ENCODE data around the gene GAN.
"Not testable (repeated sequence)": the region's sequence is repeated elsewhere in the genome, so short reads cannot be mapped to it uniquely, and the experiment has no call there.

Gene GAN

DNA sequence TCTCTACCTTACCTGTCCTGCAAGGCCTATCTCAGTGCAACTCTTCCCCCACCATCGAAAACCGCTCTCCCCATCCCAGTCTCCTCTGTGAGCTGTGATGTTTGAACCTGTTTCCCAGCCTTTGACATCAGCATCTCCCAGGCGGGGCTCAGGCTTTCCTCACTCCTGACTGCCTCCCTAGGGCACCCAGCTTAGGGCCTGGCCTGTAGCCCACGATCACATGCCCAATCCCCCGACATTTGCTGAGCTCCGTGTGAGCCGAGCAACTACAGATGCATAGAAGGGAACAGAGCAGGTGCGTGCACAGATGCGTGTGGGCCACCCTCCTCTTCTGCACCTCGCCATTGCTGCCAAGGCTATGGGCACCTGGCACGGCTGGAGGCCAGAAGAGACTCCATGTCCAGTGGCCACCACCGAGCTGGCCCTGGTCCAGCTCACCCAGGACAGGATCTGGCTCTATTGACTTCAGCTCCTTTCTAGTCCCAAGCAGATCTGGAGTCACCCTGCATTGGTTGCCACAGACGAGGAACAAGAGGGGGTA, 94.3 kb downstream of the GAN start:
- Histone ChIP-seq H3K9me3 (ENCODE audit: control insufficient read depth, insufficient read depth, low read length) (no peaks in the 10 kb centered on the region), H3K36me3 (ENCODE audit: insufficient read depth, low read length) (no peaks in the 10 kb centered on the region), H3K9ac (ENCODE audit: low read depth, low read length) (no peak overlapping the region), H3K4me1 (ENCODE audit: insufficient read depth, low read length) (peaks cover 11% of the 10 kb centered on the region)

DNA sequence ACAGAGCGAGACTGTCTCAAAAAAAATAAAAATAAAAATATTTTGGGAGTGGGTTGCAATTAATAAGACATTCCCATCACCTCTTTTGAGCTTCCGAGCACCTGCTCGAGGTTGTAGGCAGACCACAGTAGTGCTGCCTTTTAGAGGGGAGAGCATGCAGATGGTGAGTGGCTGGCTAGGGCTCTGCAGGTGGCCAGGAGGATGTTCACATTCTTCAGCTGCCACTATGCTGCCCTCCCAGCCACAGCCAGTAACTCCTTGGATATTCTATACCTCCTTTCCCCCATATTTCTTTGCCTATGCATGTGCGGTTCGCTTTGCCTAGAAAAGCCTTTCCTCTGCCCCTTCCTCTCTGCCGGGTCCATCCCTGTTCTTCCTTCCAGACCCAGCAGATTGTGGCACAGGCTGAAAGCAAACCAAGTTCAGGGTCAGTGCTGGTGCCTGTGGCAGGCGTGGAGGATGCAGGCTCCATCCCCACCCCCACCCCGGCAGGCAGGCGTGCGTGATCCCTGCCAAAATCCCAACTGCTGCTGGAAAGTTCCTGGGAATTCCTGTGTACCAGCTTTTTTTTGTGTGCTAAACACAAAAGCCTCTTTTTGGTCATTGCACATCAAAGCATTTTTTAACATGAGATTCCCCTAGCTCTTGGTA, 96.0 kb downstream of the GAN start:
- Histone ChIP-seq H3K4me1 (ENCODE audit: insufficient read depth, low read length) (peaks cover 24% of the 10 kb centered on the region), H3K36me3 (ENCODE audit: insufficient read depth, low read length) (no peaks in the 10 kb centered on the region), H3K9ac (ENCODE audit: low read depth, low read length) (no peak overlapping the region), H3K9me3 (ENCODE audit: control insufficient read depth, insufficient read depth, low read length) (no peaks in the 10 kb centered on the region)

DNA sequence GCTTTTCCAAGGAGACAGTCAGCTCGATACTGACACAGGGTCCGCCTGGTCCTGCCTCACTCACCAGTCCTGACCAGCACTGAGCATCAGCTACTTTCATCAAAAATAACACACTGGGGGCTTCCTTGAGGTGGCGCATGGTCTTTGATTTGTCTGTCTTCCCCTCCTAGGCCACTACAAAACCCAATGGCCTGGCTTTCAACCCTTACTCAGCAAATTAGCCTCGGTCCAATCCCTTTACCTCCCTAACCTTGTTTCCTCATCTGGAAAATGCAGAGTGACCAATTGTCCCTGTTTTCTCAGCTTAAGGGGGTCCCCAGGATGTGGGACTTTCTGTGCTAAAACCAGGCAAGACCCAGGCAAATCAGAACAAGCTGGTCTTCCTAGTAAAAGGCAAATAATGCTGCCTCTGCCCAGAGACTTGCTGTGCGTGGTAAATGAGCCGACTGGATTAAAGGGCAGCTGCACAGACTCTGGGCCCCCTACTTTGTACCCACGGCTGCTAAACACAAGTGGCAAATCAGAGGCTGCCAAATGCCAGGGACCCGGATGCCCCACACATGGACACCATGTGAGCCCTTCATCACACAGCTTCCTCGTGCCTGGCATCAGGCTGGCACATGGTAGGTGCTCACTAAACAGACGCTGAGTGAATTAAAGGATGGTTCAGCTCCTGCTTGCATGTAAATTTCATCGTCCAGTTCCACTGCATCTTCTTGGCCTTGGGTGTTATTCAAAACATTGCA, 98.7 kb downstream of the GAN start:
- H3K36me3 ChIP-seq (ENCODE audit: insufficient read depth, low read length), result no peaks in the 10 kb centered on the region
- H3K4me1 ChIP-seq (ENCODE audit: insufficient read depth, low read length), result peaks cover 29% of the 10 kb centered on the region
- no peaks in the 10 kb centered on the region for H3K9me3 ChIP-seq (ENCODE audit: control insufficient read depth, insufficient read depth, low read length)
- H3K9ac ChIP-seq (ENCODE audit: low read depth, low read length), result no peak overlapping the region

DNA sequence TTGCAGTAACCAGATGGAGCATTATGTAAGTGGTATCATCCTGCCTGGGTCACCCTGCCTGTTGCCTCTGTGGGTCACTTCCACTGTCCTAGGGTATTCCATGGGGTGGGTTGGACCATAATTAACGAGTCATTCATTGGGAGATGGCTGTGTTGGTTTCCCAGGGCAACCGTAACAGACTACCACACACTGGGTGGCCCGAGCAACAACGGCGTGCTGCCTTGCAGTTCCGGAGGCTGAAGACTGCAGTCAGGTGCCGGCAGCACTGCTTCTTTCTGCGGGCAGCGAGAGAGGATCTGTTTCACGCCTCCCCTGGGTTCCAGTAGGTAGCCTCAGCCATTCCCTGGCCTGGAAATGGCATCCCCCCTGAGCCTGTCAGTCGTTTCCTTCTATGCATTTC, 101.0 kb downstream of the GAN start:
- no peaks in the 10 kb centered on the region for H3K9me3 ChIP-seq (ENCODE audit: control insufficient read depth, insufficient read depth, low read length)
- peaks cover 28% of the 10 kb centered on the region for H3K4me1 ChIP-seq (ENCODE audit: insufficient read depth, low read length)
- H3K36me3 ChIP-seq (ENCODE audit: insufficient read depth, low read length), result no peaks in the 10 kb centered on the region
- no peak overlapping the region for H3K9ac ChIP-seq (ENCODE audit: low read depth, low read length)

DNA sequence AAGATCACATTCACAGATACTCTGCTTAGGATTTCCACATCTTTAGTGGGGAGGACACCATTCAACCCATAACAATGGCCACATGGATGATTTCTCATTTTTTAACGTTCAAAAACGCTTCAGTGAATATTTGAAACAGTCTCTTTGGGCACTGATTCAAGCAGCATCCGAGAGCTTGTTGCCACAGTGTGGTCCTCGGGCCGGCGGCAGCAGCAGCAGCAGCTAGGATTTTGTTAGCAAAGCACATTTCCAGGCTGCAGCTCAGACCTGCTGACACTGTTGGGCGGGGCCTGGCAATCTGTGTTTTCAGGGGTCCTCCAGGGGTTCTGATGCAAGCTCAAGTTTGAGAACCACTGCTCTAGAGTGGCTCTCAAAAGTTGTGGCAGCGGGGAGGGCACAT, 102.0 kb downstream of the GAN start:
- Histone ChIP-seq H3K4me1 (ENCODE audit: insufficient read depth, low read length) (peaks cover 24% of the 10 kb centered on the region), H3K36me3 (ENCODE audit: insufficient read depth, low read length) (no peaks in the 10 kb centered on the region), H3K9ac (ENCODE audit: low read depth, low read length) (no peak overlapping the region), H3K9me3 (ENCODE audit: control insufficient read depth, insufficient read depth, low read length) (no peaks in the 10 kb centered on the region)

DNA sequence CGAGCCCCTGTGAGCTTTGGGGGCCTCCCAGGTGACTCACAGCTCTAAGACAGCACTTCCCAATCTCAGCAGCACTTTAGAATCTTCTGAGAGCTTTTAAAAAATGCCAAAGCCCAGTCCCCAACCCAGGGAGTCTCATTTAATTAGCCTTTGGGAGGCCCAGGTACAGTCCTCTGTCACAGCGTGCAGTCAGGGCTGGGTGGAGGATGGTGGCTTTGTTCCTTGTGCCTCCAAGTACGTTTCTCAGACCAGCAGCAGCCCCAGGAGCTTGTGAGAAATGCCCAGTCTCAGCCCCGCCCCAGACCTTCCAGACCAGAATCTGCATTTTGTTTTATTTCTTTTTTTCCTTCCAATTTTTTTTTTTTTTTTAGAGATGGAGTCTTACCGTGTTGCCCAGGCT, 102.4 kb downstream of the GAN start:
- no peaks in the 10 kb centered on the region for H3K9me3 ChIP-seq (ENCODE audit: control insufficient read depth, insufficient read depth, low read length)
- H3K36me3 ChIP-seq (ENCODE audit: insufficient read depth, low read length), result no peaks in the 10 kb centered on the region
- H3K4me1 ChIP-seq (ENCODE audit: insufficient read depth, low read length), result peaks cover 24% of the 10 kb centered on the region
- no peak overlapping the region; the same call in 1 of the 2 replicates for H3K9ac ChIP-seq (ENCODE audit: low read depth, low read length)

DNA sequence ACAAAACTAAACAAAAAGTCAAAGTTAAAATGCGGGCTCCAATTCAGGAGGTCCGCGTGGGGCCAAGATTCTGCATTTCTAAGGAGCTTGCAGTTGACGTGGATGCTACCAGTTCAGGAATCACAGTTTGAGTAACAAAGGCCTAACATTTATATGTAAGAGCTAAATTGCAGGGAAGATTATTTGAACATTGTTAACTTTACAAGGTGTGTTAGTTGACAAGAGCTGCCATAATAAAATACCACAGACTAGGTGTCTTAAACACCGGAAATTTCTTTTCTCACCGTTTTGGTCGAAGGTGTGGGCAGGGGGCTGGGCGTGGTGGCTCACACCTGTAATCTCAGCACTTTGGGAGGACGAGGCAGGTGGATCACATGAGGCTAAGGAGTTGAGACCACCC, 105.0 kb downstream of the GAN start:
- Histone ChIP-seq H3K4me1 (ENCODE audit: insufficient read depth, low read length) (peaks cover 16% of the 10 kb centered on the region), H3K9me3 (ENCODE audit: control insufficient read depth, insufficient read depth, low read length) (no peaks in the 10 kb centered on the region), H3K36me3 (ENCODE audit: insufficient read depth, low read length) (no peaks in the 10 kb centered on the region), H3K9ac (ENCODE audit: low read depth, low read length) (no peak overlapping the region)

DNA sequence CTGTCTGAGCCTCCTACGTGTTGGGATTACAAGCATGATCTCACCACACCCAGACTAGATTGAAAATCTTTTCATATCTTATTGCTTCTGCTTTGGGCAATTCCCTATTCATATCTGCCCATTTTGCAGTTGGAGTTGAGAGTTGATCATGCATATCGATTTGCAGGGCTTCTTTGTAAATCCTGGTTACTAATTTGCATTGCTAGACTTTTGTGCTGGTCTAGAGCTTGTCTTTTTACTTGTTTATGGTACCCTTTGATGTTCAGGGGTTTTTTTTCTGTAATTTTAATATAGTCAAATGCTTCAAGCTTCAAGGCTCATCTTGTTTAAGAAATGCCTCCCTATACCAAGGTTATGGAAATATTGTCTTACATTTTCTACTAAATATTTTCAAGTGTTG, 106.4 kb downstream of the GAN start:
- Histone ChIP-seq H3K9ac (ENCODE audit: low read depth, low read length) (no peak overlapping the region), H3K36me3 (ENCODE audit: insufficient read depth, low read length) (no peaks in the 10 kb centered on the region), H3K4me1 (ENCODE audit: insufficient read depth, low read length) (peaks cover 8% of the 10 kb centered on the region), H3K9me3 (ENCODE audit: control insufficient read depth, insufficient read depth, low read length) (no peaks in the 10 kb centered on the region)

DNA sequence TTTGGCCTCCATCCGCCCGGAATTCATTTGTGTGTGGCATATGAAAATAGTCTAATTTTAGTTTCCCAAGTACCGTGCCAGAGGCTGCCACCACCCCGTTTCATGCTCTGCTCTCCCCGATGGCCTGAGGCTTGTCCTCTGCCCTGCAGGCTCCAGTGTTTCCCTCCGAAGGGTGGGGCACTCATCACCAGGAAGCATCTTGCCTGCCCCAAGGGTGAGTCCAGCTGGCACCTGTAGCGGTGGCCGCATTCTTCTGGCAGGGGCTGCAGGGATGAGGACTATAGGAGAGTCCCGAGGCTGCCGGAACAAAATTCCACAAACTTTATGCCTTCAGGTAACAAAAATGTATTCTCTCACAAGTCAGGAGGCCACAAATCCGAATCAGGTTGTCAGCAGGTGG, 106.8 kb downstream of the GAN start:
- H3K9ac ChIP-seq (ENCODE audit: low read depth, low read length), result no peak overlapping the region
- no peaks in the 10 kb centered on the region for H3K9me3 ChIP-seq (ENCODE audit: control insufficient read depth, insufficient read depth, low read length)
- no peaks in the 10 kb centered on the region for H3K36me3 ChIP-seq (ENCODE audit: insufficient read depth, low read length)
- H3K4me1 ChIP-seq (ENCODE audit: insufficient read depth, low read length), result peaks cover 8% of the 10 kb centered on the region

DNA sequence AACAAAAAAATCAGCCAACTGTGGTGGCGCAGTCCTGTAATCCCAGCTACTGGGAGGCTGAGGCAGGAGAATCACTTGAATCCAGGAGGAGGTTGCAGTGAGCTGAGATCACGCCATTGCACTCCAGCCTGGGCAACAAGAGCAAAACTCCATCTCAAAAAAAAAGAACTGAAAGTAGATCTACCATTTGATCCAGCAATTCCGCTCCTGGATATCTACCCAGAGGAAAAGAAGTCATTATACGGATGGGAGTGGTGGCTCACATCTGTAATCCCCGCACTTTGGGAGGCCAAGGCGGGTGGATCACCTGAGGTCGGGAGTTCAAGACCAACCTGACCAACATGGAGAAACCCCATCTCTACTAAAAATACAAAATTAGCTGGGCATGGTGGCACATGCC, 107.4 kb downstream of the GAN start:
- not testable (repeated sequence) for H3K9ac ChIP-seq (ENCODE audit: low read depth, low read length); H3K9me3 ChIP-seq (ENCODE audit: control insufficient read depth, insufficient read depth, low read length); H3K36me3 ChIP-seq (ENCODE audit: insufficient read depth, low read length); H3K4me1 ChIP-seq (ENCODE audit: insufficient read depth, low read length)

DNA sequence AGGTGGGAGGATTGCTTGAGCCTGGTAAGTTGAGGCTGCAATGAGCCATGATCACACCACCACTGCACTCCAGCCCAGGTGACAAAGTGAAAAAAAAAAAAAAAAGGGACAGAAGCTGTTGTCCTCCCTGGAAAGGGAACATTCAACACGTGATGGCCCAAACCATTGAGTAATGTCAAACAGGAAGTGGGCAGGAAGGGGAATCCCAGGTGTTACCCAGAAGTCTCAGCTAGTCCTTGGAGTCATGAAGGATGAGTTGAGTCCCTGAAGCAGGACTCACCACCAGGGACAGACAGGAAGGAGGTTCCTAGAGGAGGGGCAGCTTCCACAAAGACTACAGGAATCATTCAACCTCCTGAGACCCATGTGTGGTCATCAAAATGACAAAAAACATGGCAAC, 110.0 kb downstream of the GAN start:
- Histone ChIP-seq H3K4me1 (ENCODE audit: insufficient read depth, low read length) (peaks cover 4% of the 10 kb centered on the region; the same call in 1 of the 2 replicates), H3K36me3 (ENCODE audit: insufficient read depth, low read length) (no peaks in the 10 kb centered on the region), H3K9ac (ENCODE audit: low read depth, low read length) (no peak overlapping the region), H3K9me3 (ENCODE audit: control insufficient read depth, insufficient read depth, low read length) (no peaks in the 10 kb centered on the region)

DNA sequence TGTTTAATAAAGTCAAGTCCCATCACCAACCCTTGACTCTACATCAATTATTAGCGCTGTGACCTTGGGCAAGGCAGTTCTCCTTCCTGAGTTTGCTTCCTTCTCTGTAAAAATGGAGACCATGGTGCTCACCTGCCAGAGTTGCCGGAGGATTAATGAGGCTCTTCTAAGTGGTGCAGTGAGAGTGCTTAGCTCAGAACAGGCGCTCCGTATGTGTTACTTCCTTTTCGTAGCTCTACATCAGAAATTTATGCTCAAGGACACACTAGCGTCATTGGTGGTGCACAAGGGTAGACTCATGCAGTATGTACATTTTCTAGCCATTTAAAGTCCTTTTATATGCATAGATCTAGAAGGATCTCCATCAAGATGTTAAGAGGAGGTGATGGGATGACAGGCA, 112.5 kb downstream of the GAN start:
- no peaks in the 10 kb centered on the region for H3K36me3 ChIP-seq (ENCODE audit: insufficient read depth, low read length)
- H3K9ac ChIP-seq (ENCODE audit: low read depth, low read length), result no peak overlapping the region
- H3K9me3 ChIP-seq (ENCODE audit: control insufficient read depth, insufficient read depth, low read length), result no peaks in the 10 kb centered on the region
- H3K4me1 ChIP-seq (ENCODE audit: insufficient read depth, low read length), result peaks cover 4% of the 10 kb centered on the region; the same call in 1 of the 2 replicates

DNA sequence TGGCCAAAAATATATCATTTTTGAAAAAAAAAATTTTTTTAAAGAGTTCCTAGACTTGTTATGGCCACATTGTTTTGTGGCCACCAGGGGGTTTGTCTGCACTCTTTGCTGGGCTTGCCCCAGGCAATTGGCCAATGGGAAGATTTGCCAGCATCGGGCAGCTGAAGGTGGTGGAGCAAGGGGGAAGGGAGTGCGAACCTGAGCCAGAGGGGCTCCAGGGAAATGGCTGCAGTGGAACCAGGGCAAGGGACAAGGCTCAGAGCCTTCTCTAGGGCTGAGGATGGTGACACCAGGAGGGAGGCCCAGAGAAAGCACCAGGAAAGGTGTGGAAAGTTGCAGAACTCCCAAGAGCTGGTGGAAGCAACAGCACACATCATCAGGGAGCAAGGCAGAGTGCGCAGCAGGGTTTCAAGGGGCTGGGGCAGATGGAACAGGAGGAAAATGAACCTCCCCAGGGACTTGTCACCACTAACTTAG, 114.3 kb downstream of the GAN start:
- Histone ChIP-seq H3K4me1 (ENCODE audit: insufficient read depth, low read length) (peaks cover 10% of the 10 kb centered on the region; the same call in 1 of the 2 replicates), H3K9ac (ENCODE audit: low read depth, low read length) (no peak overlapping the region), H3K36me3 (ENCODE audit: insufficient read depth, low read length) (no peaks in the 10 kb centered on the region), H3K9me3 (ENCODE audit: control insufficient read depth, insufficient read depth, low read length) (no peaks in the 10 kb centered on the region)

DNA sequence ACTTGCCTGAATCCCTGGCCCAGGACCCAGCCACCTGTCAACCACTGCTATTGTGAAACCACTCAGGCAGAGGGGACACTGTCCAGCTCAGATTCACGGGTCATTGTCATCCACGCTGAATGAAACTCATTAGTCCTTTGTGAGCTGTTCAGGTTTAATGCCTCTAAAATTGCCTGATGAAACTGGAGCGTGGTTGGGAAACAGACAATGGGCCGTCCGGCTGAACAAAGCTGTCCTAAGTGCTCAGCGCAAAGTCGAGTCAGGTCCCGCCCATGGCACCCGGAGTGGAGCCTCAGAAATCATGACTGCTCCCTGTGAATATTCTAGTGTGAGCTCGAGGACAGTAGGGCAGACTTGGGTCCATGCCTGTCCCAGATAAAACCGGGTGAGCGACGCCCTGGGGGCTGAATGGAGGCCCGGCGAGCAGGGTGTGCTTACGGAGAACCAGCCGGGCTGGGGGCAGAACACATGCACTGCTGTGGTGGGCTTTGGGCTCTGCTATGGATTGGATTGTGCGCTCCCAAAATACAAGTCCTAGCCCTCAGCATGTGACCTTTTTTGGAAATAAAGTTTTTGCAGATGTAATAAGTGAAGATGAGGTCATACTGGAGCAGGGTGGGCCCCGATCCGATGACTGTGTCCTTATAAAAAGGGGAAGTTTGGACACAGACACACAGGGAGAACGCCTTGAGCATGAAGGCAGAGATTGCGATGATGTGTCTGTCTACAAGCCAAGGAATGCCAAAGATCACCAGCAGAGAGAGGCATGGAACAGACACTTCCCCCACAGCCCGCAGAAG, 117.0 kb downstream of the GAN start:
- no peak overlapping the region for H3K9ac ChIP-seq (ENCODE audit: low read depth, low read length)
- no peaks in the 10 kb centered on the region for H3K36me3 ChIP-seq (ENCODE audit: insufficient read depth, low read length)
- H3K4me1 ChIP-seq (ENCODE audit: insufficient read depth, low read length), result peaks cover 10% of the 10 kb centered on the region; the same call in 1 of the 2 replicates
- H3K9me3 ChIP-seq (ENCODE audit: control insufficient read depth, insufficient read depth, low read length), result no peaks in the 10 kb centered on the region

Measured in ES-I3 (cell line).